ENCODE data around the gene PAM. TPM values are rescaled to one million over a fixed set of nuclear protein-coding genes. Genes with fewer than 3 reads are reported as not detected.

Gene PAM
- total RNA-seq, 2 experiments from 2014 or later: not detected

DNA sequence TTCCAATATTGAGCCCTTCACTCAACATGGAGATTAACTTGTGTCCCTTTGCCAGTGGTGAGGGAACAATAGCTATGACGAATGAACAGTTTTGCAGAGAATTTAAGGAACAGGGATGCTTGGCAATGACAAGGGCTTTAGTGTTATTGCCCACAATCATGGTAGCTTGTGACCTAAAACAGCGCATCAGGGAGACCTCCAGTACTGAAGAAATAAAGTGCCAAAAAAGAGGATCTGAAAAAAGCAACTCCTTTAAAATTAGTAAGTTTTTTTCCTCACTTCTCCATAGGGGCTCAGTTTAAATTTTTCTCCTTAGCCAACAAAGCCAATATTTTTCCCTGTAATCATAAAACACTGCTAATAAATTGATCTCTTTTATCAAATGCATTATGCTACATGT lies 41.8 kb upstream of the PAM start:
- no peak overlapping the region for H3K27ac ChIP-seq (ENCODE audit: low read depth, low read length, poor library complexity, severe bottlenecking)
- BruUV-seq (replicated peaks): no TSS peak
- H3K36me3 ChIP-seq (ENCODE audit: insufficient read depth, low read length): no peaks in the 10 kb centered on the region
- H3K9me3 ChIP-seq (ENCODE audit: low read length): no peaks in the 10 kb centered on the region
- POLR2A ChIA-PET: no interaction called here
- no peaks in the 10 kb centered on the region for H3K9me2 ChIP-seq (ENCODE audit: insufficient read depth, low read length)
- CTCF ChIA-PET (ENCODE audit: unreplicated experiment): no interaction called here
- H3K4me2 ChIP-seq (ENCODE audit: low read length): no peak overlapping the region
- H3K4me3 ChIP-seq (ENCODE audit: low read depth, low read length, poor library complexity, severe bottlenecking): no peak overlapping the region
- intact Hi-C loops (cut with micrococcal nuclease; ENCODE audit: unreplicated experiment): no loop called here
- TF ChIP-seq EZH2phosphoT487 (IDR thresholded peaks at IDR 0.05; ENCODE audit: borderline replicate concordance, low read depth, low read length): no peak
- TF ChIP-seq, protein P1, sequence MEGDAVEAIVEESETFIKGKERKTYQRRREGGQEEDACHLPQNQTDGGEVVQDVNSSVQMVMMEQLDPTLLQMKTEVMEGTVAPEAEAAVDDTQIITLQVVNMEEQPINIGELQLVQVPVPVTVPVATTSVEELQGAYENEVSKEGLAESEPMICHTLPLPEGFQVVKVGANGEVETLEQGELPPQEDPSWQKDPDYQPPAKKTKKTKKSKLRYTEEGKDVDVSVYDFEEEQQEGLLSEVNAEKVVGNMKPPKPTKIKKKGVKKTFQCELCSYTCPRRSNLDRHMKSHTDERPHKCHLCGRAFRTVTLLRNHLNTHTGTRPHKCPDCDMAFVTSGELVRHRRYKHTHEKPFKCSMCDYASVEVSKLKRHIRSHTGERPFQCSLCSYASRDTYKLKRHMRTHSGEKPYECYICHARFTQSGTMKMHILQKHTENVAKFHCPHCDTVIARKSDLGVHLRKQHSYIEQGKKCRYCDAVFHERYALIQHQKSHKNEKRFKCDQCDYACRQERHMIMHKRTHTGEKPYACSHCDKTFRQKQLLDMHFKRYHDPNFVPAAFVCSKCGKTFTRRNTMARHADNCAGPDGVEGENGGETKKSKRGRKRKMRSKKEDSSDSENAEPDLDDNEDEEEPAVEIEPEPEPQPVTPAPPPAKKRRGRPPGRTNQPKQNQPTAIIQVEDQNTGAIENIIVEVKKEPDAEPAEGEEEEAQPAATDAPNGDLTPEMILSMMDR (conservative IDR thresholded peaks at IDR 0.05; ENCODE audit: low read length): no peak
- H3K4me1 ChIP-seq (ENCODE audit: insufficient read depth, low read length, poor library complexity, severe bottlenecking): no peaks in the 10 kb centered on the region
- H2AFZ ChIP-seq (ENCODE audit: low read length): no peak overlapping the region
- no peaks in the 10 kb centered on the region for H4K20me1 ChIP-seq (ENCODE audit: insufficient read depth, low read length)
- no peaks in the 10 kb centered on the region for H3K79me2 ChIP-seq (ENCODE audit: insufficient read depth, low read depth, low read length)
- DNase-seq (ENCODE audit: low spot score): no peak

DNA sequence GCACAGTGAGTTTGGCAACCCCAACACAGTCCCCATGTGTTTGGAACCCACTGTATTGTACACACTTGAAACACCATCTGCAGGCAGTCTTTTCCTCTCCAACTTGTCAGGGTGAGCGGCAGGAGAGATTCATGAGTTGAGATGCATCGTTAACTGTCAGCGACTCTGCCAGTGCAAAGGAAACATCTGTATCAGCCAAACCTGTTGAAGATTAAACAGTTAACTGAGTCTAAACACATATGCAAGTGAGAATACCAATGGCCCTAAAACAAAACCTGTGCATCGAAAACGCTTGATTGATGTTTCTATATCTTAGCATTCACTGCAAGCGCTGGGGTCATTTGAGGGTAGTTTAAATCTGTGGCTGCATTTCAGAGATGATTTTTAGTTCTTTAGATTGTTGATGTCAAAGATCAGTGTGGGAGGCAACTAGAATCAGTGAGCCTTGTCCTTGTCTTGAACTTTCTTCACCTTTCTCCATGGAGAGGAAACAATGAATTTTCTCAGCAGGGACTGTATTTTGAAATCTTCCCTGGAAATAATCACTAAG lies 41.3 kb upstream of the PAM start:
- Histone ChIP-seq H3K9me3 (ENCODE audit: low read length) (no peaks in the 10 kb centered on the region), H3K4me2 (ENCODE audit: low read length) (no peak overlapping the region), H3K79me2 (ENCODE audit: insufficient read depth, low read depth, low read length) (no peaks in the 10 kb centered on the region), H2AFZ (ENCODE audit: low read length) (no peak overlapping the region), H3K36me3 (ENCODE audit: insufficient read depth, low read length) (no peaks in the 10 kb centered on the region), H3K4me3 (ENCODE audit: low read depth, low read length, poor library complexity, severe bottlenecking) (no peak overlapping the region), H3K27ac (ENCODE audit: low read depth, low read length, poor library complexity, severe bottlenecking) (no peak overlapping the region), H3K9me2 (ENCODE audit: insufficient read depth, low read length) (no peaks in the 10 kb centered on the region), H3K4me1 (ENCODE audit: insufficient read depth, low read length, poor library complexity, severe bottlenecking) (no peaks in the 10 kb centered on the region), H4K20me1 (ENCODE audit: insufficient read depth, low read length) (no peaks in the 10 kb centered on the region)
- DNase-seq (ENCODE audit: low spot score): no peak
- TF ChIP-seq EZH2phosphoT487 (IDR thresholded peaks at IDR 0.05; ENCODE audit: borderline replicate concordance, low read depth, low read length): no peak
- TF ChIP-seq, protein P1 (conservative IDR thresholded peaks at IDR 0.05; ENCODE audit: low read length): no peak
- no TSS peak for BruUV-seq (replicated peaks)
- POLR2A ChIA-PET: no interaction called here
- intact Hi-C loops (cut with micrococcal nuclease; ENCODE audit: unreplicated experiment): no loop called here
- CTCF ChIA-PET (ENCODE audit: unreplicated experiment): no interaction called here

DNA sequence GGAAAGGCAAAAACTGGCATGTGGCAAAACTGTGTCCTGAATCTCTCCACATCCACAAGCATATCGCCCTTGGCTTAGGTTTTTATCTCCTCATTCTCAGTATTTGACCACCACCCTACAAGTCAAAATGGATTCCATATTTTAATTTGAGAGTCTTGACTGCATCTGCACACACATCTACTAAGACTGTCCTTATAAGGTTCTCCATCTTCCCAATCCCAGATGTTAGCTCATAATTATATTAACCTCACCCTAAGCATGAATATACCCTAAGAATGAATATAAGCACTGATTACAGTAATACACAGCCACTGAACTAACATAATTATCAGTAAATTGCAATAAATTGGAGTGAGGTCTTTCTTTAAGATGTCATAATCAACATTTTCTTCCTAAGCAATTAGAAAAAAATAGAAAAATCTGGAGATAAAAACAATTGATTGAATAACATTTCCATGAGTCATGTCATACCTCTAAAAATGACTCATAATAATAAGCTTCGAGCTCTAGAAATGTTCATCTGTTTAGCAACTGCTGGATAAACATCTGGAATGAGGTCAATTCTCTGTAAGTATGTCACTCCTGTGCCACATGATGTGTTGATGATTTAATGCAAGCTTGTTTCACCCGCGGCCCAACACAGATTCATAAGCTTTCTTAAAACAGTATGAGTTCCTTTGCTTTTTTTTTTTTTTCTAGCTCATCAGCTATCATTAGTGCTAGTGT lies 39.9 kb upstream of the PAM start:
- POLR2A ChIA-PET: interaction anchor here (1.0 kb wide), 1 partner anchor 9 kb away, joined by 3 read pairs; no protein-coding TSS in a partner anchor

More for the DNA sequence above, 39.9 kb upstream of the PAM start:
- DNase-seq (ENCODE audit: low spot score): no peak
- Histone ChIP-seq H3K4me3 (ENCODE audit: low read depth, low read length, poor library complexity, severe bottlenecking) (no peak overlapping the region), H3K4me1 (ENCODE audit: insufficient read depth, low read length, poor library complexity, severe bottlenecking) (no peaks in the 10 kb centered on the region), H3K9me2 (ENCODE audit: insufficient read depth, low read length) (no peaks in the 10 kb centered on the region), H3K27ac (ENCODE audit: low read depth, low read length, poor library complexity, severe bottlenecking) (no peak overlapping the region), H3K36me3 (ENCODE audit: insufficient read depth, low read length) (no peaks in the 10 kb centered on the region), H3K9me3 (ENCODE audit: low read length) (no peaks in the 10 kb centered on the region), H4K20me1 (ENCODE audit: insufficient read depth, low read length) (no peaks in the 10 kb centered on the region), H2AFZ (ENCODE audit: low read length) (no peak overlapping the region), H3K4me2 (ENCODE audit: low read length) (no peak overlapping the region), H3K79me2 (ENCODE audit: insufficient read depth, low read depth, low read length) (no peaks in the 10 kb centered on the region)
- CTCF ChIA-PET (ENCODE audit: unreplicated experiment): interaction anchor here (1.1 kb wide), 1 partner anchor 28 kb away, joined by 3 read pairs; no protein-coding TSS in a partner anchor
- BruUV-seq (replicated peaks): no TSS peak
- intact Hi-C loops (cut with micrococcal nuclease; ENCODE audit: unreplicated experiment): no loop called here
- no peak for TF ChIP-seq EZH2phosphoT487 (IDR thresholded peaks at IDR 0.05; ENCODE audit: borderline replicate concordance, low read depth, low read length)
- TF ChIP-seq, protein P1 (conservative IDR thresholded peaks at IDR 0.05; ENCODE audit: low read length): no peak

All from OCI-LY7 (cell line).